H1 (cell line): Measurements from ENCODE around the gene PHTF2. TPM values are rescaled to one million over a fixed set of nuclear protein-coding genes. Genes with fewer than 3 reads are reported as not detected.

ENCODE experiments used
- ASH2L ChIP-seq: fragments of 200-600, 300-600 bp; sonication (generic); IDR thresholded peaks from one replicate; pipeline ENCODE4 v1.7.1; 2017; ENCODE audit warnings: low read length
- ATF3 ChIP-seq: IDR thresholded peaks from 2 replicates; pipeline ENCODE4 v1.6.1; 2011; ENCODE audit warnings: low read depth, mild to moderate bottlenecking, low read length; ENCODE audit not compliant: insufficient read depth
- CEBPB ChIP-seq: IDR thresholded peaks from 2 replicates; pipeline ENCODE4 v1.6.1; 2012; ENCODE audit warnings: low read depth, low read length
- CHD2 ChIP-seq: IDR thresholded peaks from 2 replicates; pipeline ENCODE4 v1.6.1; 2012; ENCODE audit warnings: low read length, improper control_type of control experiment
- GTF2F1 ChIP-seq: IDR thresholded peaks from 2 replicates; pipeline ENCODE4 v1.6.1; 2012; ENCODE audit warnings: low read depth, low read length, improper control_type of control experiment, borderline replicate concordance
- JUND ChIP-seq: IDR thresholded peaks from 2 replicates; pipeline ENCODE4 v1.6.1; 2011; ENCODE audit warnings: mild to moderate bottlenecking, improper control_type of control experiment, low read length
- KDM4A ChIP-seq: IDR thresholded peaks from one replicate; pipeline ENCODE4 v1.7.1; 2012; ENCODE audit warnings: low read depth, mild to moderate bottlenecking, moderate library complexity, low read length, inconsistent platforms; ENCODE audit not compliant: severe bottlenecking
- MAFK ChIP-seq: IDR thresholded peaks from 2 replicates; pipeline ENCODE4 v1.6.1; 2012; ENCODE audit warnings: low read depth, mild to moderate bottlenecking, improper control_type of control experiment, low read length
- POU5F1 ChIP-seq: IDR thresholded peaks from 2 replicates; pipeline ENCODE4 v1.6.1; 2011; ENCODE audit warnings: low read depth, mild to moderate bottlenecking, low read length, moderate library complexity
- RAD21 ChIP-seq, 2 experiments: IDR thresholded peaks in 1 of 2; conservative IDR thresholded peaks in 1 of 2; 2 replicates each; pipeline ENCODE4 v1.6.1; 2011; ENCODE audit warnings: low read depth in 2 of 2, low read length in 2 of 2, improper control_type of control experiment in 1 of 2, inconsistent platforms in 1 of 2, mild to moderate bottlenecking in 1 of 2, moderate library complexity in 1 of 2
- SP4 ChIP-seq: IDR thresholded peaks from 2 replicates; pipeline ENCODE4 v1.6.1; 2012; ENCODE audit warnings: low read length, inconsistent platforms
- USF2 ChIP-seq: IDR thresholded peaks from 2 replicates; pipeline ENCODE4 v1.6.1; 2011; ENCODE audit warnings: low read length, improper control_type of control experiment
- ZNF274 ChIP-seq: IDR thresholded peaks from 2 replicates; pipeline ENCODE4 v1.7.0; 2012; ENCODE audit warnings: low read length, borderline replicate concordance; ENCODE audit errors: extremely low read depth
- polyA plus RNA-seq, 7 experiments: library from polyadenylated mRNA; depleted of rRNA in 3 of 7; stranded (reverse) in 5 of 7; unstranded in 2 of 7; fragments of >200 nt in 5 of 7; fragments of 200-250 nt in 2 of 7; gene quantifications; 1 replicate in 5 of 7; 2 replicates in 1 of 7; 4 replicates in 1 of 7; pipeline versions ENCODE4 v1.2.1 to v1.2.3, GENCODE V29; 2011 to 2013; ENCODE audit warnings: missing spikeins in 2 of 7, mixed read lengths in 2 of 7
- total RNA-seq: library from RNA; stranded (reverse); fragmentation: NEBNext Ultra II Directional; extraction: Animal tissue kit (Norgen Biotek cat#: 25700); gene quantifications from 2 replicates; pipeline ENCODE4 v1.2.1, GENCODE V29; 2021

PHTF2 gene
- total and polyA plus RNA-seq, 2 of the 8 experiments (the other 6 are each of a cell fraction or from before 2014, with no cell fraction given), result 9.0 to 25.4 TPM

- no peak for TF ChIP-seq ATF3
- no peak for TF ChIP-seq ASH2L
- TF ChIP-seq ZNF274, result no peak
- TF ChIP-seq USF2, result no peak
- no peak for TF ChIP-seq KDM4A
- TF ChIP-seq RAD21 (IDR thresholded peaks at IDR 0.05 in 1 of 2, conservative IDR thresholded peaks at IDR 0.05 in 1 of 2; ENCODE audit: low read depth in 2 of 2, low read length in 2 of 2), result no peak
- TF ChIP-seq MAFK, result no peak
- TF ChIP-seq SP4, result no peak
- no peak for TF ChIP-seq GTF2F1
- TF ChIP-seq CHD2, result no peak
- TF ChIP-seq POU5F1, result no peak
- TF ChIP-seq JUND, result no peak
- TF ChIP-seq CEBPB, result no peak
These were observed 4.2 kb downstream of the PHTF2 start (continued) for GRCh38 chr7:77802557-77803405.
